Tibial nerve (tissue), 4 donors: Measurements from ENCODE around the gene CCDC69. TPM values are rescaled to one million over a fixed set of nuclear protein-coding genes. Genes with fewer than 3 reads are reported as not detected.

Source experiments
- DNase-seq, 2 donors: peaks; one replicate each; pipeline ENCODE4 v3.0.0-alpha.2; 2019; ENCODE audit warnings: low spot score in 2 of 2
- H3K27ac ChIP-seq, 4 donors: fragments of 200-600 bp; sonication (generic) in 3 of 4; one replicate each; pipeline ENCODE4 v1.5.1; 2017 to 2019; ENCODE audit warnings: mild to moderate bottlenecking in 1 of 4
- H3K27me3 ChIP-seq, 2 donors: fragments of 200-600 bp; sonication (generic) in 1 of 2; one replicate each; pipeline versions ENCODE4 v1.5.1 to v1.6.0; 2017 to 2019
- H3K36me3 ChIP-seq, 3 donors: fragments of 200-600 bp; sonication (generic); one replicate each; pipeline ENCODE4 v1.5.1; 2018 to 2019
- H3K4me1 ChIP-seq, 4 donors: fragments of 200-600 bp; sonication (generic) in 3 of 4; one replicate each; pipeline ENCODE4 v1.5.1; 2017 to 2019
- H3K4me3 ChIP-seq, 4 donors: fragments of 200-600 bp; sonication (generic) in 3 of 4; one replicate each; pipeline ENCODE4 v1.5.1; 2017 to 2019; ENCODE audit warnings: mild to moderate bottlenecking in 1 of 4, moderate library complexity in 1 of 4
- H3K9me3 ChIP-seq, 4 donors: fragments of 200-600 bp; sonication (generic) in 3 of 4; one replicate each; pipeline ENCODE4 v1.5.1; 2017 to 2019
- EP300 ChIP-seq, 2 donors: sonication (generic); formaldehyde crosslinking; IDR thresholded peaks; one replicate each; pipeline ENCODE4 v1.6.1; 2017; ENCODE audit warnings: antibody characterized with exemption in 2 of 2, mild to moderate bottlenecking in 1 of 2
- POLR2A ChIP-seq, 2 donors: fragments of 450-650 bp; IDR thresholded peaks; one replicate each; pipeline ENCODE4 v1.6.1; 2017; ENCODE audit warnings: antibody characterized with exemption in 2 of 2, mild to moderate bottlenecking in 2 of 2, moderate library complexity in 2 of 2
- whole genome bisulfite sequencing, 2 donors: methylation state at CpG; one replicate each; pipeline ENCODE4 v1.1.5; 2018; 5-methylcytosine and 5-hydroxymethylcytosine counted together
- total RNA-seq, 4 donors: library from RNA; depleted of rRNA; stranded (reverse); fragments of >200 nt; gene quantifications; one replicate each; pipeline ENCODE4 v1.1.0, GENCODE V29; 2016
- TF ChIP-seq, protein P1 (sequence below), 5 experiments: fragments of 200-600 bp in 3 of 5; fragments of 450-650 bp in 2 of 5; sonication (generic) in 3 of 5; IDR thresholded peaks; one replicate each; pipeline ENCODE4 v1.5.1; 2016 to 2019; ENCODE audit warnings: antibody characterized with exemption in 5 of 5, mild to moderate bottlenecking in 3 of 5, moderate library complexity in 2 of 5

Gene CCDC69
- total RNA-seq, 4 donors from 2014 or later, result 95.6 to 201 (median 112) TPM

DNA sequence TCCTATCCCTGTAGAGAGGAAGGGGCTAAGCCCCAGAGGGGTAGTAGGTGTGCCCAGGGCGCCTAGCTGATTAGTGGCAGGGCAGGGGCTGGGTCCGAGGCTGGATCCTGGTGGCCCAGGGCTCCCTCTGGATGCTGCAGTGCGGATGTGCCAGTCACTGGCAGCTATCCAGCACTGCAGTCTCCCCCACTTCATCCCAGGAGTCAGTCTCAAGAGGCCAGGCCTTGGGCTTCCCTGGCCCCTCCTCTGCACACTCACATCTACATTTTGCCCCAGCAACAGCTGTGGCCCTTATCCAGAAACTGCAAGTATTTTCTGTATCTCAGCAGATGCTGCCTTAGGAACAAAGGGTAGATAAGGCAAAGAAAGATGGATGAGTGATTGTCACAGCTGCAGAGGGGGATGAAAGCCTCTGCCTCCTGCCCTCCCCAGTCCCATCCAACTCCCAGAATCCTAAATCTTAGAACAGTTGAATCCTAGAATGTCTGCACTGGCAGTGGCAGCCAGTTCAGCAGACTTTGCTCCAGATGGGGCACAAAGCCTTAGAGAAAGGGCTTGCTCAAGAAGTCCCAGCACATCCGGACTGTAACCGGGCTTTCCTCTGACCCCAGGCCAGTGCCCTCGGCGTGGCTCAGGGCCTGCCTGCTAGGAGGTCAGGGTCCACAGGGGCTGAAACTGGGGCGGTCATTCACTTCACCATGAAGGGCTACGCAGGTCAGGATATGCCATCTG lies 68.0 kb downstream of the CCDC69 start:
- DNase-seq, result no peak
- Histone ChIP-seq H3K36me3 (no peaks in the 10 kb centered on the region), H3K27me3 (no peaks in the 10 kb centered on the region), H3K9me3 (no peaks in the 10 kb centered on the region), H3K4me1 (peaks cover 0 to 69% (median 49%) of the 10 kb centered on the region in 4 donors), H3K27ac (peak overlapping the region; percentile 73 to 95 (median 86)), H3K4me3 (peak overlapping the region; percentile 61 to 89 (median 74))
- WGBS, 2 donors, result 10 to 15% methylated on average over 7 to 9 of the region's 9 CpGs
- TF ChIP-seq EP300 (IDR thresholded peaks at IDR 0.05) (peak in 1 of 2 donors; percentile 19), POLR2A (IDR thresholded peaks at IDR 0.05) (no peak)

DNA sequence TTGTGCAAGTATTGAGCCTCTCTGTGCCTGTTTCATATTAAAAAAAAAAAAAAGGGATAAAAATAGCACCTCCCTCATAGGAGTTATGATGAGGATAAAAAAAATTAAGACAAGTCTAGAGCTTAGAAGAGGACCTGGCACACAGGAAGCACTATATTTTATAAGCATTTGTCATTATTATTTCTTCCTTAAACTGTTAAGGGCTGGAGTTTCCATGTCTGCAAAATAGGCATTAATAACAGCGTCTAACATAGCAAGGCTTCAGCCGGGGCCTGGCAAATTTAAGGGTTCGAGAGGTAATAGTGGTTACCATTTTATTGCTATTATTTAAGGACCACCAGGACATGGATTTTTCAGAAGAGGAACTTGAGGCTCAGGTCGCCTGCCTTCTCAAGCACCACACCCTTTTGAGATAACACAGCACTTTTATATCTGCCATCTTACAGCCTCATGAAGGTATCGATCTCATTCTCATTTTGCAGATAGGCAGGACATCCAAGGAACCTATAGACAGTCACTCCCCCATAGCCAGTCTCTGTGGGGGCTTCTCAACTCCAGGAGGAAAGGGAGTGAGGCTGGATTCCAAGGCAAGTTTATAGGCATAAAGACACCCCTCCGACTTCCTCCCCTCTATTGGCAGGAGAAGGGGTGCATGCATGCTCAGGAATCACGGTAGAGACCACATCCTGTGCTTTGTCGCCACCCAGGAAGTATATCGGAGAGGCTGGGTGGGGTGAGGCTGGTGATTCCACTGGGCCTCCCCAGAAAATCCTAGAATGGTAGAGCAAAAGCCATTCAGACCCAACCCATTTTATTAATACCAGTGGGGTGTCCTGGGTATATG lies 68.7 kb downstream of the CCDC69 start:
- 48 to 53% methylated on average over 9 of the region's 9 CpGs for WGBS, 2 donors
- peak overlapping the region; percentile 73 to 95 (median 86) for H3K27ac ChIP-seq
- TF ChIP-seq, protein P1, sequence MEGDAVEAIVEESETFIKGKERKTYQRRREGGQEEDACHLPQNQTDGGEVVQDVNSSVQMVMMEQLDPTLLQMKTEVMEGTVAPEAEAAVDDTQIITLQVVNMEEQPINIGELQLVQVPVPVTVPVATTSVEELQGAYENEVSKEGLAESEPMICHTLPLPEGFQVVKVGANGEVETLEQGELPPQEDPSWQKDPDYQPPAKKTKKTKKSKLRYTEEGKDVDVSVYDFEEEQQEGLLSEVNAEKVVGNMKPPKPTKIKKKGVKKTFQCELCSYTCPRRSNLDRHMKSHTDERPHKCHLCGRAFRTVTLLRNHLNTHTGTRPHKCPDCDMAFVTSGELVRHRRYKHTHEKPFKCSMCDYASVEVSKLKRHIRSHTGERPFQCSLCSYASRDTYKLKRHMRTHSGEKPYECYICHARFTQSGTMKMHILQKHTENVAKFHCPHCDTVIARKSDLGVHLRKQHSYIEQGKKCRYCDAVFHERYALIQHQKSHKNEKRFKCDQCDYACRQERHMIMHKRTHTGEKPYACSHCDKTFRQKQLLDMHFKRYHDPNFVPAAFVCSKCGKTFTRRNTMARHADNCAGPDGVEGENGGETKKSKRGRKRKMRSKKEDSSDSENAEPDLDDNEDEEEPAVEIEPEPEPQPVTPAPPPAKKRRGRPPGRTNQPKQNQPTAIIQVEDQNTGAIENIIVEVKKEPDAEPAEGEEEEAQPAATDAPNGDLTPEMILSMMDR (IDR thresholded peaks at IDR 0.05), result no peak
- TF ChIP-seq EP300 (IDR thresholded peaks at IDR 0.05) (no peak), POLR2A (IDR thresholded peaks at IDR 0.05) (no peak)
- no peaks in the 10 kb centered on the region for H3K9me3 ChIP-seq
- no peaks in the 10 kb centered on the region for H3K36me3 ChIP-seq
- no peaks in the 10 kb centered on the region for H3K27me3 ChIP-seq
- H3K4me3 ChIP-seq, result peak overlapping the region in 3 of 4 donors; percentile 61 to 89 (median 76)
- peaks cover 0 to 77% (median 57%) of the 10 kb centered on the region in 4 donors for H3K4me1 ChIP-seq
- no peak for DNase-seq

DNA sequence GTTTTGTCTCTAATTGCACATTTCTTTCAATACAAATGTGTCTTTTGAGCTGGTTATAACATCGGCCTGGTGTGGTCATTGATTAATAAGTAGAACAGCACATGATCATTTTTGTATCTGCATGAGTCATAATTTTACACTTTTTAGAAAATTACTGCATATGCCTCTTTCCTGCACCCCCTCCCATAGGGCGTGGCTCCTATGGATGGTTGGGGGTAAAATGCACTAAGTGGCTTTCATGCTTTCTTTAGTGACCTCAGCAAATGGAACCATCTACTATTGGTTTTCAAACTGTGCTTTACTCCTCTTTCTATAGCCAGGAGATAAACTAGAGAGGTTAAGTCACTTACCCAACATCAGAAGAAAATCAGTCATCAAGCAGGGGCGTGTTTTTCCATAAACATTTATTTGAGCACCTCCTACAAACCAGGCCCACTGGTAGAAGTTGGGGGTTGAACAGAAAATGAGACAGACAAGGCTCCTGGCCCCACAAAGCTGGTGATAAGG lies 70.1 kb downstream of the CCDC69 start:
- DNase-seq, result no peak
- peaks cover 0 to 85% (median 61%) of the 10 kb centered on the region in 4 donors for H3K4me1 ChIP-seq
- H3K36me3 ChIP-seq, result no peaks in the 10 kb centered on the region
- no peak for TF ChIP-seq POLR2A (IDR thresholded peaks at IDR 0.05)
- TF ChIP-seq EP300 (IDR thresholded peaks at IDR 0.05), result no peak
- TF ChIP-seq, protein P1 (IDR thresholded peaks at IDR 0.05), result no peak
- H3K4me3 ChIP-seq, result no peak overlapping the region
- no peaks in the 10 kb centered on the region for H3K9me3 ChIP-seq
- no peaks in the 10 kb centered on the region for H3K27me3 ChIP-seq
- WGBS, 2 donors, result 80 to 88% methylated on average over 3 of the region's 3 CpGs
- H3K27ac ChIP-seq, result peak overlapping the region in 1 of 4 donors; percentile 12

DNA sequence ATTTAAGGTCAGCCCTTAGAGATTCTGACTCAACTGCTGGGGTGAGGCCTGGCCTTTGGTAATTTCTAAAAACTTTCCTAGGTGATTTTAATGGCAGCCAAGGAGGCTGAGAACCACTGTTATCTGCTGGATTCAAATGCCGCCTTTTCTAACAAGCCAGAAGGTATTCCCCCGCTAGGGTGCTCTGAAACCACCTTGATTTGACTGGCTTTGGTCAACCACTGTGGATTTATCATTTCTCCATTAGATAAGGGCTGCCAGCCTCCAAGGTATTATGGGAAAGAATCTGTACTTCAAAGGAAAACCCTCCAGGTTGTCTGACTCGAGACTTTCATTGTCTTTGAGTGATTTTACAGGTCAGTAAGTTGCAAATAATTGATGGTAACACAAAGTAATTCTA lies 70.6 kb downstream of the CCDC69 start:
- no peak for TF ChIP-seq POLR2A (IDR thresholded peaks at IDR 0.05)
- TF ChIP-seq, protein P1 (IDR thresholded peaks at IDR 0.05), result no peak
- TF ChIP-seq EP300 (IDR thresholded peaks at IDR 0.05), result no peak
- no peak overlapping the region for H3K4me3 ChIP-seq
- H3K4me1 ChIP-seq, result peaks cover 0 to 82% (median 59%) of the 10 kb centered on the region in 4 donors
- no peaks in the 10 kb centered on the region for H3K9me3 ChIP-seq
- no peak for DNase-seq
- no peaks in the 10 kb centered on the region for H3K36me3 ChIP-seq
- H3K27me3 ChIP-seq, result no peaks in the 10 kb centered on the region
- H3K27ac ChIP-seq, result peak overlapping the region in 3 of 4 donors; percentile 30 to 61 (median 32)
- WGBS, 2 donors, result 91 to 93% methylated on average over 3 of the region's 3 CpGs

DNA sequence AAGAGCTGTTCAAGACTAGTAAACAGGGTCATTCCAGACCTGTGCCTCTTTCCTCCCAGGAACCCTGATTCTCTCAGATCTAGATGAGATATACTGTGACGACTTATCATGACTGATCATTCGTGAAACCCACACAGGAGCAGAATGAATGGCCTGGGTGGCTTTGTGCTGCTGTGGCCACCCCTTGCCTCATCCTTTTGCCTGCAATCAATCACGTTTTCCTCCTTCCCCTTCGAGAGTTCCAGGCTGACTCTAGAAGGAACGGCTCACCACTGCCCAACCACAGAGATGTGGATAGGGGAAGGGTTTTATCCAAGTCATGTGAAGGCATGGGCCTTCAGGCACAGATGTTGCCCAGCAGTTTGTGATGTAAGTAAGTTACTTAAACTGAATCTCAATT lies 72.1 kb downstream of the CCDC69 start:
- H3K27ac ChIP-seq, result peak overlapping the region; percentile 37 to 82 (median 70)
- 49 to 64% methylated on average over 5 of the region's 5 CpGs for WGBS, 2 donors
- peaks cover 0 to 81% (median 56%) of the 10 kb centered on the region in 4 donors for H3K4me1 ChIP-seq
- H3K9me3 ChIP-seq, result no peaks in the 10 kb centered on the region
- no peak overlapping the region for H3K4me3 ChIP-seq
- DNase-seq, result no peak
- H3K27me3 ChIP-seq, result no peaks in the 10 kb centered on the region
- peaks cover 0 to 11% (median 0%) of the 10 kb centered on the region in 3 donors for H3K36me3 ChIP-seq
- TF ChIP-seq POLR2A (IDR thresholded peaks at IDR 0.05), result no peak
- peak in 1 of 2 donors; percentile 70 for TF ChIP-seq EP300 (IDR thresholded peaks at IDR 0.05)
